Activated B cell treated with CpG ODN at 0.5 μM for 24 hours (primary cell): ENCODE data around the gene TUBA4A. TPM values are rescaled to one million over a fixed set of nuclear protein-coding genes. Genes with fewer than 3 reads are reported as not detected.

Source experiments
- ATAC-seq: fragments of 200-7000 bp; cut with Tn5 transposase; one replicate; pipeline ENCODE4 v1.10.0; 2021; ENCODE audit warnings: low read depth, mild to moderate bottlenecking, moderate library complexity
- CTCF ChIA-PET: fragments of 350-600 bp; sonication (Branson Sonifier 250); formaldehyde crosslinking; loops from one replicate; lab custom pipeline; 2021; ENCODE audit warnings: antibody characterized with exemption; lab: Charles Lee
- POLR2A ChIA-PET: fragments of 350-600 bp; sonication (Branson Sonifier 250); formaldehyde crosslinking; loops from one replicate; lab custom pipeline; 2021; ENCODE audit warnings: antibody characterized with exemption; lab: Charles Lee
- DNase-seq: peaks from one replicate; pipeline ENCODE4 v3.0.0; 2022
- H3K27ac Mint-ChIP-seq: one replicate; pipeline ENCODE4 v1.8.0; 2020; ENCODE audit warnings: mixed read lengths
- H3K27me3 Mint-ChIP-seq: one replicate; pipeline ENCODE4 v1.8.0; 2021; ENCODE audit warnings: mixed read lengths
- H3K36me3 Mint-ChIP-seq: one replicate; pipeline ENCODE4 v1.8.0; 2021; ENCODE audit warnings: low read depth, mixed read lengths
- H3K4me1 Mint-ChIP-seq: one replicate; pipeline ENCODE4 v1.8.0; 2021; ENCODE audit warnings: mixed read lengths
- H3K4me3 Mint-ChIP-seq: one replicate; pipeline ENCODE4 v1.8.0; 2020; ENCODE audit warnings: mild to moderate bottlenecking, mixed read lengths
- H3K9me3 Mint-ChIP-seq: one replicate; pipeline ENCODE4 v1.8.0; 2020; ENCODE audit warnings: mixed read lengths
- intact Hi-C: fragments of 100-400 bp; cut with micrococcal nuclease; formaldehyde crosslinking; loops from one replicate; pipeline ENCODE4 v1.15.1; 2024
- total RNA-seq: library from RNA; stranded (reverse); gene quantifications from 2 replicates; pipeline ENCODE4 v1.2.3, GENCODE V29; 2022
- TF ChIP-seq, protein P1 (sequence below): fragments of 200-600 bp; IDR thresholded peaks from one replicate; pipeline ENCODE4 v1.8.0; 2022; ENCODE audit warnings: antibody characterized with exemption, mild to moderate bottlenecking

TUBA4A gene
- total RNA-seq, 1 donor from 2014 or later: 184 TPM

DNA sequence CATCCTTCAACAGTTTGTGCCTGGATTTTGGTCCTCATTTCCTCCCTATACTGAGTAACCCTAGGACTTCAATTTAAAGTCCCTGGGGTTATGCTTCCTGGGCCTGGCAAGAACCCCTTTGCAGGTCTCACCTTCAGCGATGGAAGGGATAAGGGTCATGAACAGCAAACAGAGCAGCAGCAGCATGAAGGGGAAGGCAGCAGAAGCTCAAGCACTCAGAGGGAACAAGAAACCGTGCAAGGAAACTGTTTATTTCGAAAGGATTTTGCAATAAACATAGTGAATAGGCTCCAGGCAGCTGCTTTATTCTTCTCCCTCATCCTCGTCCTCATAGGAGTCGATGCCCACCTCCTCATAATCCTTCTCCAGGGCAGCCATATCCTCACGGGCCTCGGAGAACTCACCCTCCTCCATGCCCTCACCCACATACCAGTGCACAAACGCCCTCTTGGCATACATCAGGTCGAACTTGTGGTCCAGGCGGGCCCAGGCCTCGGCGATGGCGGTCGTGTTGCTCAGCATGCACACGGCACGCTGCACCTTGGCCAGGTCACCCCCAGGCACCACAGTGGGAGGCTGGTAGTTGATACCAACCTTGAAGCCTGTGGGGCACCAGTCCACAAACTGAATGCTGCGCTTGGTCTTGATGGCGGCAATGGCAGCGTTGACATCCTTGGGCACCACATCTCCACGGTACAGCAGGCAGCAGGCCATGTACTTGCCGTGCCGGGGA lies 3.5 kb downstream of the TUBA4A start:
- CTCF ChIA-PET: interaction anchor here (1.1 to 5.2 kb wide), 4 partner anchors 18 to 44 kb away, joined by 3 to 35 read pairs (median 18); partner anchors contain the start of genes ANKZF1, ATG9A and DNAJB2
- intact Hi-C loops: loop anchor here (5.0 kb wide), 1 partner anchor 292 kb away; the partner anchor contains the start of genes CHPF and TMEM198
- POLR2A ChIA-PET: interaction anchor here (0.6 to 12.0 kb wide), 17 partner anchors 11 to 371 kb away, joined by 3 to 287 read pairs (median 8); partner anchors contain the start of genes ABCB6, ANKZF1, ATG9A and CNPPD1
- Mint-ChIP-seq H3K4me3 (peak overlapping the region; percentile 82), H3K27me3 (no peaks in the 10 kb centered on the region), H3K9me3 (no peaks in the 10 kb centered on the region), H3K27ac (peak overlapping the region; percentile 98), H3K36me3 (peaks cover 55% of the 10 kb centered on the region), H3K4me1 (peaks cover 77% of the 10 kb centered on the region)
- TF ChIP-seq, protein P1, sequence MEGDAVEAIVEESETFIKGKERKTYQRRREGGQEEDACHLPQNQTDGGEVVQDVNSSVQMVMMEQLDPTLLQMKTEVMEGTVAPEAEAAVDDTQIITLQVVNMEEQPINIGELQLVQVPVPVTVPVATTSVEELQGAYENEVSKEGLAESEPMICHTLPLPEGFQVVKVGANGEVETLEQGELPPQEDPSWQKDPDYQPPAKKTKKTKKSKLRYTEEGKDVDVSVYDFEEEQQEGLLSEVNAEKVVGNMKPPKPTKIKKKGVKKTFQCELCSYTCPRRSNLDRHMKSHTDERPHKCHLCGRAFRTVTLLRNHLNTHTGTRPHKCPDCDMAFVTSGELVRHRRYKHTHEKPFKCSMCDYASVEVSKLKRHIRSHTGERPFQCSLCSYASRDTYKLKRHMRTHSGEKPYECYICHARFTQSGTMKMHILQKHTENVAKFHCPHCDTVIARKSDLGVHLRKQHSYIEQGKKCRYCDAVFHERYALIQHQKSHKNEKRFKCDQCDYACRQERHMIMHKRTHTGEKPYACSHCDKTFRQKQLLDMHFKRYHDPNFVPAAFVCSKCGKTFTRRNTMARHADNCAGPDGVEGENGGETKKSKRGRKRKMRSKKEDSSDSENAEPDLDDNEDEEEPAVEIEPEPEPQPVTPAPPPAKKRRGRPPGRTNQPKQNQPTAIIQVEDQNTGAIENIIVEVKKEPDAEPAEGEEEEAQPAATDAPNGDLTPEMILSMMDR: no peak
- DNase-seq (no peak), ATAC-seq (no peak)

DNA sequence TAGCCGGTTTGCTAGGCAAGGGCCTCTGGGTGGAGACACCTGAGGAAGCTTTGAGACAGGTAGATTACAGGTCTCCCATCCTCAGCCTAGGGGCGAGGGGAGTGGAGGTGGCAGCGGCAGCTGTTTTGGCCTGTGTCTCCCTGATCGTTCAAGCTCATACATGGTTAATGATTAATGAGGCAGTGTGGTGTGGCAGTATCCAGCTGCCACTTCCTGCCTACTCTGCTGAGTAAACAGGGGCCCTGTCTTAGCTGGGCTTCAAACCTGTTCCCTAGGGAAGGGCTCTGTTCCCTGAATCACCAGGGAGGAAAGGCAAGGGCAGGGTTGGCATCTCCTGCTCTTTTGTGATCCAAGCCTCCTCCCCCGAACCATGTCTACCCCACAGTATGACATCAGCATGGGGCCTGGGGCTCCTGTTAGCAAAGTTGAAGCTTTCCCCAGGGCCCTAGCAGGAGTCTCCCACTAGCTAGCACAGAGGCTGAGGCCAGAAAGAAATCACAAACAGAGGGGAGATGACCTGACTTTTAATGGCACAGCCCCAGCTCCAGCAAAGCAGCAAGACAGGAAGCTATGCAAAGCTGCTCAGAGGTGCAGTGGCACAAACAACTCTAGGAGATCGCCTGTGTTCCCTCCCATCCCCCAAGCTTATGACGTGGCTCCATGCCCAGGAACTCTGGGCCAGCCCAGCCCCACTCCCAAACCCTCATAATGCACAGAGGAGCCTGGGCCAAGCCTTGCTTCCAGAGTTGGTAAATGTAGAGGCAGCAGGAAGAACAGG lies 4.3 kb downstream of the TUBA4A start:
- DNase-seq (peak; percentile 45), ATAC-seq (peak; percentile 29)
- ChIA-PET CTCF (interaction anchor here (1.1 to 5.2 kb wide), 5 partner anchors 18 to 90 kb away, joined by 3 to 35 read pairs (median 4); partner anchors contain the start of genes ANKZF1, ATG9A and DNAJB2), POLR2A (interaction anchor here (0.6 to 12.0 kb wide), 22 partner anchors 8 to 370 kb away, joined by 3 to 287 read pairs (median 4); partner anchors contain the start of genes ABCB6, ANKZF1, ATG9A and CNPPD1)
- peaks cover 55% of the 10 kb centered on the region for H3K36me3 Mint-ChIP-seq
- TF ChIP-seq, protein P1: no peak
- H3K27me3 Mint-ChIP-seq: no peaks in the 10 kb centered on the region
- intact Hi-C loops: loop anchor here (1.0 kb wide), 2 partner anchors 20 to 30 kb away; partner anchors contain the start of genes ANKZF1, ATG9A and DNAJB2
- peak overlapping the region; percentile 82 for H3K4me3 Mint-ChIP-seq
- H3K27ac Mint-ChIP-seq: peak overlapping the region; percentile 98
- H3K9me3 Mint-ChIP-seq: no peaks in the 10 kb centered on the region
- H3K4me1 Mint-ChIP-seq: peaks cover 76% of the 10 kb centered on the region

DNA sequence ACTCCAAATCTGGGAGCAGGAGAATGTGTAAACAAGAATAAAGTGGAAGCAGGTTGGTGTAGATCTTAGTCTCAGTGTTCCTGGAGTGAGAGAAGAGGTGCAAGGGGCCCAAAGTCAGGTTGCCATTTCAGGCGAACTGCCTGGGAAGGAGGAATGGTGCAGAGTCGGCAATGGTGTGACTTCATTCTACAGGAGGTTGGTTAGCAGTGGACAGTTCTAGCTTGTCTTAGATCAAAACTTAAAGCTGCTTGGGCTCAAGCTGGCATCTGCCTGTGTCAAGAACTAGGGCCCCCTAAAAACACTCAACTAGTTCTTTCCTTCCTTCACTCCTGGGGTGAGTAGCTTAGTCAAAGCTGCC lies 4.9 kb downstream of the TUBA4A start:
- ChIA-PET POLR2A (interaction anchor here (0.6 to 12.0 kb wide), 20 partner anchors 8 to 370 kb away, joined by 3 to 287 read pairs (median 4); partner anchors contain the start of genes ABCB6, ANKZF1, ATG9A and CNPPD1), CTCF (interaction anchor here (1.1 to 5.2 kb wide), 5 partner anchors 17 to 89 kb away, joined by 3 to 35 read pairs (median 4); partner anchors contain the start of genes ANKZF1, ATG9A and DNAJB2)
- intact Hi-C loops: loop anchor here (1.0 kb wide), 2 partner anchors 20 to 30 kb away; partner anchors contain the start of genes ANKZF1, ATG9A and DNAJB2
- Mint-ChIP-seq H3K27ac (peak overlapping the region; percentile 98), H3K27me3 (no peaks in the 10 kb centered on the region), H3K36me3 (peaks cover 55% of the 10 kb centered on the region), H3K4me1 (peaks cover 78% of the 10 kb centered on the region), H3K9me3 (no peaks in the 10 kb centered on the region), H3K4me3 (peak overlapping the region; percentile 82)
- ATAC-seq: no peak
- no peak for DNase-seq
- TF ChIP-seq, protein P1: no peak

DNA sequence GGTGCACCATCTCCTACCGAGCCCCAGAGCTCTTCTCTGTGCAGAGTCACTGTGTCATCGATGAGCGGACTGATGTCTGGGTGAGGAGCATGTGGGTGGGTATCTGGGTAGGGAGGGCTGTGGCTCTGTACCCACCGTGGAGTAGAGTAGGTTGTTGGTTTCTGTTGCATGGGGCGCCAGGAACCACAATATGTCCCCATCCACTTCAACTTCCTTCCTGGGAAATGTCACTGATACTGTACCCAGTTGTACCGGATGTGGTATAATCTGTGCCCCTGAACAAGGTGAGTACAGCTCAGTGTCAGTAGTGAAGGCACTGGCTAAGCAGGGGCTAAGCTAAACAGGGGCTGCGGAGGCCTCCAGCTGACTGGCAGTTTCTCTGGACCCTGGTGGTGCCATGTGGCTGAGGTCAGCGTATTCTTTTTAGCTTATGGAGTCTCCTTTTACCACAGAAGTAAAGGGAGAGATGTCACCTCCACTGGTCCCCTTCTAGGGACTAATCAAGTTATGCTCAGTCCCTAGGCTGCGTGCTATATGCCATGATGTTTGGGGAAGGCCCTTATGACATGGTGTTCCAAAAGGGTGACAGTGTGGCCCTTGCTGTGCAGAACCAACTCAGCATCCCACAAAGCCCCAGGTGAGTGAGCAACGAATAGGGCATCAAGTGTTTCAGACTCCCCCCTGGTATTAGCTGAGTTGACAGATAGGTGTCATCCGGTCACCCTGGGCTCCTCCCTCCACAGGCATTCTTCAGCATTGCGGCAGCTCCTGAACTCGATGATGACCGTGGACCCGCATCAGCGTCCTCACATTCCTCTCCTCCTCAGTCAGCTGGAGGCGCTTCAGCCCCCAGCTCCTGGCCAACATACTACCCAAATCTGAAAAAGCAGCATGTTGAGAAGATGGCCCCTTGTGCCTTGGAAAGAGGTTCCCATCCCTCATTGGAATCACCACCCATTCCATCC lies 5.8 kb downstream of the TUBA4A start:
- H3K36me3 Mint-ChIP-seq: peaks cover 50% of the 10 kb centered on the region
- ChIA-PET CTCF (interaction anchor here (0.7 to 5.2 kb wide), 4 partner anchors 27 to 88 kb away, joined by 3 to 35 read pairs (median 17); partner anchors contain the start of gene DNAJB2), POLR2A (interaction anchor here (0.5 to 12.0 kb wide), 16 partner anchors 10 to 950 kb away, joined by 3 to 287 read pairs (median 10); partner anchors contain the start of genes ABCB6, ANKZF1, ATG9A and CNPPD1)
- H3K27ac Mint-ChIP-seq: peak overlapping the region; percentile 98
- TF ChIP-seq, protein P1: no peak
- intact Hi-C loops: no loop called here
- H3K4me1 Mint-ChIP-seq: peaks cover 83% of the 10 kb centered on the region
- H3K9me3 Mint-ChIP-seq: no peaks in the 10 kb centered on the region
- peak; percentile 30 for ATAC-seq
- no peaks in the 10 kb centered on the region for H3K27me3 Mint-ChIP-seq
- no peak for DNase-seq
- peak overlapping the region; percentile 70 for H3K4me3 Mint-ChIP-seq
